ENCODE results near the gene DGKB.

The DGKB gene

DNA sequence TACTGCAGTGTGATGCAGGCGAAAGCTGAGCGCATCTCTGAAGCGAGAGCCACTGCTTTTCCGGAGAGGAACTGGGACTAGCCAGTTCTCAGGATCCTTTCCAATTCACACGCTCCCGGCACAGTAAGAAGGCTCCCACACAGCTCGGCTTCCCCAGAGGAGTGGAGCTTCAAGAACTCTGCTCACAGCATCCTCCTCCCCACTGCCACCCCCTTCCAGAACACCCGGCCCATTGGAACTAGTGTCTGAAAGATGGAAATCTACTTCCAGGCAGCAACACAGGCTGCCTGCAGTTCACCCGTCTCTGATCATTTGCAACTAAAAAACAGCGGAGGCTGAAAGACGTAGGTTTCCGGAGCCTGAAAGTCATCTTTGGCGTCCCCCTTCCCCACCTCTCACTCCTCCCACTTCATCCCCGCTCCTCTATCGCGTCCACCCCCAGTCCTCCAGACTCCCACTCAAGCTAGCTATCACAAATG is at the start of gene DGKB:
Gene DGKB (minus strand): TSS at position 163 of the 479 bp plus-strand sequence.
- TF ChIP-seq, protein P1, sequence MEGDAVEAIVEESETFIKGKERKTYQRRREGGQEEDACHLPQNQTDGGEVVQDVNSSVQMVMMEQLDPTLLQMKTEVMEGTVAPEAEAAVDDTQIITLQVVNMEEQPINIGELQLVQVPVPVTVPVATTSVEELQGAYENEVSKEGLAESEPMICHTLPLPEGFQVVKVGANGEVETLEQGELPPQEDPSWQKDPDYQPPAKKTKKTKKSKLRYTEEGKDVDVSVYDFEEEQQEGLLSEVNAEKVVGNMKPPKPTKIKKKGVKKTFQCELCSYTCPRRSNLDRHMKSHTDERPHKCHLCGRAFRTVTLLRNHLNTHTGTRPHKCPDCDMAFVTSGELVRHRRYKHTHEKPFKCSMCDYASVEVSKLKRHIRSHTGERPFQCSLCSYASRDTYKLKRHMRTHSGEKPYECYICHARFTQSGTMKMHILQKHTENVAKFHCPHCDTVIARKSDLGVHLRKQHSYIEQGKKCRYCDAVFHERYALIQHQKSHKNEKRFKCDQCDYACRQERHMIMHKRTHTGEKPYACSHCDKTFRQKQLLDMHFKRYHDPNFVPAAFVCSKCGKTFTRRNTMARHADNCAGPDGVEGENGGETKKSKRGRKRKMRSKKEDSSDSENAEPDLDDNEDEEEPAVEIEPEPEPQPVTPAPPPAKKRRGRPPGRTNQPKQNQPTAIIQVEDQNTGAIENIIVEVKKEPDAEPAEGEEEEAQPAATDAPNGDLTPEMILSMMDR (IDR thresholded peaks at IDR 0.05; ENCODE audit: low read depth, low read length, missing control alignments) = no peak
- H3K4me3 ChIP-seq (replicated peaks; ENCODE audit: low read depth, low read length) = no peak within 1 kb of the TSS
- DNase-seq (ENCODE audit: extremely low read depth, low read depth) = no peak

DNA sequence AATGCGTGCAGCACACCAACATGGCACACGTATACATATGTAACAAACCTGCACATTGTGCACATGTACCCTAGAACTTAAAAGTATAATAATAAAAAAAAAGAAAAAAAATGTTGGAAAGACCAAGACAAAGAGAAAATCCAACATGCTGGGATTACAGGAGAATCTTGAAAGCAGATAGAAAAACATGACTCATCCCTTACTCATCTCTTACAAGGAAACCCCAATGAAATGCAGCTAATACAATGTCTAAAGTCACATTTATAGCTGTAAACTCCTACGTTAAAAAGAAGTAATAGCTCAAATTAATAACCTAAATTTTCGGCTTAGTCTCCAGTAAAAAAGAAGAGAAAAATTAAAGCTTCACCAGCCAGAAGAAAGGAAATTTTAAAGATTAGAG is 47.5 kb upstream of the DGKB start:
- DNase-seq (ENCODE audit: extremely low read depth, low read depth) = no peak
- H3K4me3 ChIP-seq (replicated peaks; ENCODE audit: low read depth, low read length) = no peak overlapping the region
- TF ChIP-seq, protein P1 (IDR thresholded peaks at IDR 0.05; ENCODE audit: low read depth, low read length, missing control alignments) = no peak

DNA sequence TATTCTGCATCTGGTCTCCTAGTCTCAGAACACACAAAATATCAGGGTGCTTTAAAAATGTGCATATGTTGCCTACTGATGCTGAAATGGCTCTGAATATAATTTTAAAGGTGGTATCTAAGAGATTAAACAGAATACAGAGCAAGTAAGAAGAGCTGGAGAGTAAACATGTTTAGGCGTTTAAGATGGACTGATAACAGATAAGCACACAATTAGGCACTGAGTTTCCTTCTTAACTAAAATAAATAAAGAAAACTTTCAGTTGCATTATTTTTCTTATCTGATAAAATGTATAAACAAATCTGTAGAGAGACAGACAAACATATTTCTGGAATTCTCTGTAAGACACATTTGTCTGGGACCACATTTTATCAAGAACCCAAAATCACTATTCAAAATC is 35.6 kb upstream of the DGKB start:
- no peak overlapping the region for H3K4me3 ChIP-seq (replicated peaks; ENCODE audit: low read depth, low read length)
- DNase-seq (ENCODE audit: extremely low read depth, low read depth) = no peak
- TF ChIP-seq, protein P1 (IDR thresholded peaks at IDR 0.05; ENCODE audit: low read depth, low read length, missing control alignments) = no peak

DNA sequence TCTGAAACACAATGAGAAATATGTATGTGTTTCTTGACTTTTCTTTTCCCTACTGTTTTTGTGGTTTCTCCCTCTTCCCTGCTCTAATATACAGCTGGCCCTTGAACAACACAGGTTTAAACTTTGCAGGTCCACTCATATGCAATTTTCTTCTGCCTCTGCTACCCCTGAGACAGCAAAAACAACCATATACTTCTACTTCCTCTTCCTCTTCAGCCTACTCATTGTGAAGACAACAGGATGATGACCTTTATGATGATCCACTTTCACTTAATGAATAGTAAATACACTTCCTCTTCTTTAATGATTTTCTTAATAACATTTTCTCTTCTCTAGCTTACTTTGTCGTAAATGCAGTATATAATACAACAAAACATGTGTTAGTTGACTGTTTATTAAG is 35.0 kb upstream of the DGKB start:
- H3K4me3 ChIP-seq (replicated peaks; ENCODE audit: low read depth, low read length) = no peak overlapping the region
- TF ChIP-seq, protein P1 (IDR thresholded peaks at IDR 0.05; ENCODE audit: low read depth, low read length, missing control alignments) = no peak
- DNase-seq (ENCODE audit: extremely low read depth, low read depth) = no peak

DNA sequence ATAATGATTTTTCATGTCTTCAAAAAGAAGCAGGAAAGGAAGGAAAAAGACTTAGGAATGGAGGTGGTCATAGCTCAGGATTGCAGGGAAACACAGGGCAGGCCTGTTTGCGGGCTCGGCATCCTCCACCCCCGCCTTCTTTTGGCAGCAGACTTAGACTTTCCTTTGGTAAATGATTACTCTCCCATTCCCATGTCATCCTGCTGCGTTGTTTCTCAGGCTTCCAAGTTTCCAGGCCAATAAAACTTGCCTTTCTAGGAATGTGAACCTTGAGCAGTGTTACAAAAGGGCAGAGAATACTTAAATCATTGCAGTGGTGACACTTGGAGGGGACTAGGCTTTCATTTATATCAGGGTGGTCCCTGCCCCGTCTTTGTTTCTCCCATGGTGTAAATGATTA is 34.0 kb upstream of the DGKB start:
- no peak overlapping the region for H3K4me3 ChIP-seq (replicated peaks; ENCODE audit: low read depth, low read length)
- TF ChIP-seq, protein P1 (IDR thresholded peaks at IDR 0.05; ENCODE audit: low read depth, low read length, missing control alignments) = no peak
- DNase-seq (ENCODE audit: extremely low read depth, low read depth) = no peak

DNA sequence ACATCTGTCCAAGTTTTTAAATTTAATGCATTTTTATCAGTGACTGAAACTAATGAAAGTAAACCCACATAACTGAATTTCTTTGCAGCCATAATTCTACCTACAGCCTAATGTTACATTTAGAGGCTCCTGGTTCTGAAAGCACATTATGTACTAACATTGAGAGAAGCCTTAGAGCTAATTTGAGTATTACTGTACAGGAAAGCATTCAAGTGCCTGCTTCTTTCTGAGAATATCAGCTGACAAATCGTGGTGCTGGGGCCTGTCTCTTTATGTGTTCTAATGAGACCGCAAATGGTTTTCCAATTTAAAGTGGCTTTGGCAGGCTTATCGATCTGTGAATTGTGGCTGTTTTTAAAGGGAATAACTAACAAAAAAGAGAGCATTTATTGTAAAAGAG is 32.3 kb upstream of the DGKB start:
- H3K4me3 ChIP-seq (replicated peaks; ENCODE audit: low read depth, low read length) = no peak overlapping the region
- TF ChIP-seq, protein P1 (IDR thresholded peaks at IDR 0.05; ENCODE audit: low read depth, low read length, missing control alignments) = no peak
- DNase-seq (ENCODE audit: extremely low read depth, low read depth) = no peak
